AG10803 (cell line): ENCODE data around the gene SMPD3.
A peak's percentile ranks its signal among the peaks of the same experiment; 100 is the strongest.

Experiments used
- DNase-seq: peaks from one replicate; pipeline ENCODE4 v3.0.0; 2010; ENCODE audit warnings: low read depth
- H3K4me3 ChIP-seq: 2 replicates; pipeline ENCODE4 v1.5.1; 2011; ENCODE audit warnings: mild to moderate bottlenecking, low read length, control low read depth
- CTCF ChIP-seq: conservative IDR thresholded peaks from 2 replicates; pipeline ENCODE4 v1.5.1; 2011; ENCODE audit warnings: mild to moderate bottlenecking, low read length, control low read depth, inconsistent platforms

The SMPD3 gene

DNA sequence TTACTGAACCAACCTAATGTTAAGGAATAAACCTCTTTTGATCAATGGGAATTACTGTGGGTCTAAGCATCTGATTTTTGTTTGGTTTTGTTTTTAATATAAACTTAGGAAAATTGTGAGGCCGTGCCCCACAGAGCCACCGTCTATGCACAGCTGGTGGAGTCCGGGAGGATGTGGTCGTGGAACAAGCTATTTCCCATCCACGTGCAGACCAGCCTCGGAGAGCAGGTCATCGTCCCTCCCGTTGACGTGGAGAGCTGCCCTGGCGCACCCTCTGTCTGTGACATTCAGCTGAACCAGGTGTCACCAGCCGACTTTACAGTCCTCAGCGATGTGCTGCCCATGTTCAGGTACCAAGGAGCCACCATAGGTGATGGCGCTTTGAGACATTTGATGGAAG lies 109.1 kb downstream of the SMPD3 start:
- TF ChIP-seq CTCF: no peak
- H3K4me3 ChIP-seq: no peak overlapping the region
- no peak for DNase-seq

DNA sequence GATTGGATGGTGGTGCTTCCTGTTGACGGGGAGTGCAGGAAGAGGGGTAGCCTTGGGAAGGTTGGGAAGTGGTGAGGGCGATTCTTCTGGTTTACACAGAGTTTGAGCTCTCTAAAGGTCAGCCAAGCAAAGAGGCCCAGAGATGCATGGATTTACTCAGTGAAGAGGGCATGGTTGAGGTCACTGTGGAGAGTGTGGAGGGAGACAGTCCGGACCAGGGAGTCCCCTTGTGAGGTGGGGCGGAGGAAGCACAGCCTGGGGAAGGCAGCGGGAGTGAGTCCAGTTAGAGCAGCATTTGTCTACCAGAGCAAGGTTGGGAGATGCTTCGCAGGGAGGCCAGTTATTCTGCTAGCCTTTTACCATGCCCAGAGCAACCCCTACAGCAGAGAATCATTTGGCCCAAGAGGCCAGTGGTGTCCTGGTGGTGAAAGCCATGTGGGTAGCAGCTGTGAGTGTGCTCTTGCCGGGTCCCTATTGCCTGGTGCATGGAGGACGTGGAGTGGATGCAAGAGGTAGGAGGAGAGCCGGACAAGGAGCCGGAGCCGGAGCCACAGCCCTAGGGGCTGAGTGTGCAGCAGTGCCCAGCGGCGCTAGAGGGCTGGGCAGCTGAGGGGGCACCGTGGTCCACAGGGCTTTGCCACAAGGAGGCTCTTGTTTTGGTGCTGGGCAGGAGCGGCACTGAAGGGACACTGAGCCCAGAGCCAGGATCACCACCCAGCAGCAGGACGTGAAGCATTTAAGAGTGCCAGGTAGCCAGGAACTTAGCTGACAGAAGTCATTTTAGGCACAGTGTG lies 109.8 kb downstream of the SMPD3 start:
- TF ChIP-seq CTCF: no peak
- no peak overlapping the region for H3K4me3 ChIP-seq
- DNase-seq: no peak

GRCh38 chr16:68335175-68335574 lies 113.1 kb downstream of the SMPD3 start:
- no peak overlapping the region for H3K4me3 ChIP-seq
- no peak for TF ChIP-seq CTCF
- DNase-seq: peak; percentile 31

GRCh38 chr16:68332411-68333121 lies 115.7 kb downstream of the SMPD3 start:
- no peak overlapping the region for H3K4me3 ChIP-seq
- TF ChIP-seq CTCF: no peak
- peak; percentile 17 for DNase-seq

GRCh38 chr16:68331879-68332410 lies 116.4 kb downstream of the SMPD3 start:
- DNase-seq: peak; percentile 62
- TF ChIP-seq CTCF: no peak
- H3K4me3 ChIP-seq: no peak overlapping the region

DNA sequence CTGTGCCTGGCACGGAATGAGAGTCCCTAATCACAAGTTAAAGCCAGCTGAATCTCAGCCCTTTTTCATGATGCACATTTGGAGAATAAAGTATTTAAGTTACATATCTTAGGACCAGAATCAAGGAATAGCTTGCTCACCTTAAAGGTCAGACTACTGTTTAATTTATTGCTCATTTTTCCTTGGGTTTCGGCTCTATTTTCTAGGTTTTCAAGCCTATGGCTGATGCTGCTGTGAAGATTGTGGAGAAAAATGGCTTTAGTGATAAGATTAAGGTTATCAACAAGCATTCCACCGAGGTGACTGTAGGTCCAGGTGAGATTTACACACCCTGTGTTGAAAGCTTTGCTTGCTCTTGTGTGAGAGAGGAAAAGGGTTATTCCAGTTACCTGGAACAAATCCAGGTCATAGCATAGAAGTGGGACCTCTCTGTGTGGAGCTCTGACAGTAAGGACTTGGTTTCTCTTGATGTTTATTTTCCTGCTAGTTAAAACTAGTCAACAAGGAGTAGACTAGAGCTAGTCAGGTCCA lies 119.4 kb downstream of the SMPD3 start:
- no peak for TF ChIP-seq CTCF

More for the DNA sequence above, 119.4 kb downstream of the SMPD3 start:
- H3K4me3 ChIP-seq: no peak overlapping the region
- no peak for DNase-seq
